CD4-positive, alpha-beta T cell (primary cell): Measurements from ENCODE around the gene TSTD1. TPM values are rescaled to one million over a fixed set of nuclear protein-coding genes. Genes with fewer than 3 reads are reported as not detected.

Source experiments
- ATAC-seq: fragments of 200-7000 bp; cut with Tn5 transposase; one replicate; pipeline ENCODE4 v1.10.0; 2022; ENCODE audit warnings: mild to moderate bottlenecking; ENCODE audit not compliant: poor library complexity
- CTCF ChIA-PET: fragments of 350-600 bp; sonication (Branson Sonifier 250); formaldehyde crosslinking; loops from one replicate; lab custom pipeline; 2021; ENCODE audit warnings: antibody characterized with exemption, inconsistent platforms; lab: Charles Lee
- POLR2A ChIA-PET: fragments of 350-600 bp; sonication (Branson Sonifier 250); formaldehyde crosslinking; loops from one replicate; lab custom pipeline; 2021; ENCODE audit warnings: antibody characterized with exemption, inconsistent platforms; lab: Charles Lee
- DNase-seq, 14 experiments: peaks; one replicate each; pipeline ENCODE4 v3.0.0-alpha.2; 2013 to 2020; ENCODE audit warnings: mixed read lengths in 2 of 14
- H3K27ac ChIP-seq, 2 donors: one replicate each; pipeline versions ENCODE4 v1.5.1 to v1.7.0; 2013; ENCODE audit warnings: low read length in 2 of 2, low read depth in 1 of 2, mild to moderate bottlenecking in 1 of 2
- H3K27me3 ChIP-seq, 2 experiments: 1 replicate in 1 of 2; 2 replicates in 1 of 2; pipeline versions ENCODE4 v1.6.1 to v1.7.0; 2013; ENCODE audit warnings: low read length in 2 of 2, control low read depth in 1 of 2, mild to moderate bottlenecking in 1 of 2, moderate library complexity in 1 of 2; ENCODE audit not compliant: insufficient read depth in 2 of 2, control insufficient read depth in 1 of 2
- H3K36me3 ChIP-seq: one replicate; pipeline ENCODE4 v1.6.1; 2013; ENCODE audit warnings: low read length, control low read depth; ENCODE audit not compliant: insufficient read depth
- H3K4me1 ChIP-seq: one replicate; pipeline ENCODE4 v1.6.1; 2013; ENCODE audit warnings: low read length, control low read depth; ENCODE audit not compliant: insufficient read depth
- H3K4me3 ChIP-seq: one replicate; pipeline ENCODE4 v1.5.1; 2013; ENCODE audit warnings: mild to moderate bottlenecking, low read length, moderate library complexity
- H3K9me3 ChIP-seq, 2 experiments: 1 replicate in 1 of 2; 2 replicates in 1 of 2; pipeline versions ENCODE4 v1.6.1 to v1.7.0; 2013; ENCODE audit warnings: low read length in 2 of 2, mild to moderate bottlenecking in 2 of 2, control low read depth in 1 of 2, moderate library complexity in 1 of 2; ENCODE audit not compliant: control insufficient read depth in 1 of 2, insufficient read depth in 1 of 2
- H3K27ac Mint-ChIP-seq: one replicate; pipeline ENCODE4 v1.8.0; 2020; ENCODE audit warnings: mixed read lengths
- H3K27me3 Mint-ChIP-seq: one replicate; pipeline ENCODE4 v1.8.0; 2021; ENCODE audit warnings: mixed read lengths
- H3K36me3 Mint-ChIP-seq: one replicate; pipeline ENCODE4 v1.8.0; 2021; ENCODE audit warnings: low read depth, mixed read lengths
- H3K4me1 Mint-ChIP-seq: one replicate; pipeline ENCODE4 v1.8.0; 2021; ENCODE audit warnings: low read depth, mixed read lengths
- H3K4me3 Mint-ChIP-seq: one replicate; pipeline ENCODE4 v1.8.0; 2020; ENCODE audit warnings: mild to moderate bottlenecking, mixed read lengths
- H3K9me3 Mint-ChIP-seq: one replicate; pipeline ENCODE4 v1.8.0; 2020; ENCODE audit warnings: mixed read lengths
- intact Hi-C, 2 experiments: fragments of 100-400 bp; cut with DNase I in 1 of 2; cut with micrococcal nuclease in 1 of 2; formaldehyde crosslinking; loops; one replicate each; pipeline versions ENCODE4 v1.15.1 to v1.9.0; 2023 to 2025; cut with DNase I, micrococcal nuclease
- total RNA-seq, 174 experiments: library from RNA in 2 of 174; stranded (reverse) in 2 of 174; gene quantifications; one replicate each; pipeline ENCODE4 v1.2.3 and lab custom pipeline; 2021 to 2026
- TF ChIP-seq, protein P1 (sequence below): fragments of 200-600 bp; IDR thresholded peaks from one replicate; pipeline ENCODE4 v1.8.0; 2022; ENCODE audit warnings: antibody characterized with exemption, mild to moderate bottlenecking

The TSTD1 gene
- total RNA-seq, 2 experiments from 2014 or later, result 38.0 to 40.3 TPM

DNA sequence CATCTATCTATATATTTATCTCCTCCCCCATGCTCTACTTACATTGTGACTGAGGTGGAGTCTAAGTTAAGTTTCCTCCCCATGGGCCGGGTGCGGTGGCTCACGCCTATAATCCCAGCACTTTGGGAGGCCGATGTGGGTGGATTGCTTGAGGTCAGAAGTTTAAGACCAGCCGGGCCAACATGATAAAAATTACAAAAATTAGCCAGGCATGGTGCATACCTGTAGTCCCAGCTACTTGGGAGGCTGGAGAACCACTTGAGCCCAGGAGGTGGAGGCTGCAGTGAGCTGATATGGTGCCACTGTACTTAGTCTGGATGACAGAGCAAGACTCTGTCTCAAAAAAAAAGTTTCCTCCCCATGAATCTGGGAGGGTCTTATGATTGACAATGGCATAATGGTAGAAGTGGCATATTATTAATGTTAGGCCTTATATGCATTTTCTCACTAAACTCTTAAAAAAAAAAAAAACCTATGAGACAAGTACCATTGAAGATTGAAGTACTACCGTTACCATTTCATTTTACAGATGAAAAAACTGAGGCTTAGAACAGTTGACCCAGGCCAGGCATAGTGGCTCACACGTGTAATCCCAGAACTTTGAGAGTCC lies 29.1 kb downstream of the TSTD1 start:
- H3K27ac Mint-ChIP-seq, result peak overlapping the region; percentile 20
- no peaks in the 10 kb centered on the region for H3K27me3 Mint-ChIP-seq

DNA sequence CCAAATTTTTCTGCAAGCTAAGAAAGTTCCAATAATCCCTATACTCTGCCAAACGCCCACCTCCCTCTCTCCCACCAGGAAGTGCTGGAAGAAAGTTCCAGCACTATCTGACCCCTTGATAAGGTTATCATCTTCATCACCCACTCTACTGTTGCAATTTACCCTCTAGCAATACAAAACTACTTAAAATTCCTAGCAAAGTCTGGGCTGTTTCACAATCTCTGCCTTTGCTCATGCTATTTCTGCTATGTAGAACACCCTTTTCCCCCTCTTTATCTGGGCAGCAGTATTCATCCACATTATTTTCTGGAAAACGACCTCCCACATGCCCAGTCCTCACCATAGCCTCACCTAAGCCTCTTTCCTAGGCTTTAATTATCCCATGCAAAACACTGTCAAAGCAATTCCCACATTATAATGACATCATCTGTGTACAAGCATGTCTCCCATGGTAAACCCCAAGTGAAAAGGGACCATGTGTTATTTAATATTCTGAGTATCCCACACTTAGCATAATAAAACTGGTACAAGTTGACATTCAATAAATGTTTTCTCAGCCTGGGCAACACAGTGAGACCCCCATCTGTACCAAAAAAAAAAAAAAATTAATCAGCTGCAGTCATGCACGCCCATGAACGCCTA lies 29.8 kb downstream of the TSTD1 start:
- Histone ChIP-seq H3K36me3 (no peaks in the 10 kb centered on the region), H3K27me3 (no peaks in the 10 kb centered on the region), H3K27ac (no peak overlapping the region), H3K4me1 (peaks cover 29% of the 10 kb centered on the region), H3K4me3 (no peak overlapping the region), H3K9me3 (no peaks in the 10 kb centered on the region)
- Mint-ChIP-seq H3K4me3 (no peak overlapping the region), H3K4me1 (peaks cover 27% of the 10 kb centered on the region), H3K27ac (peak overlapping the region; percentile 24), H3K9me3 (no peaks in the 10 kb centered on the region), H3K27me3 (no peaks in the 10 kb centered on the region), H3K36me3 (peaks cover 6% of the 10 kb centered on the region)
- TF ChIP-seq, protein P1, sequence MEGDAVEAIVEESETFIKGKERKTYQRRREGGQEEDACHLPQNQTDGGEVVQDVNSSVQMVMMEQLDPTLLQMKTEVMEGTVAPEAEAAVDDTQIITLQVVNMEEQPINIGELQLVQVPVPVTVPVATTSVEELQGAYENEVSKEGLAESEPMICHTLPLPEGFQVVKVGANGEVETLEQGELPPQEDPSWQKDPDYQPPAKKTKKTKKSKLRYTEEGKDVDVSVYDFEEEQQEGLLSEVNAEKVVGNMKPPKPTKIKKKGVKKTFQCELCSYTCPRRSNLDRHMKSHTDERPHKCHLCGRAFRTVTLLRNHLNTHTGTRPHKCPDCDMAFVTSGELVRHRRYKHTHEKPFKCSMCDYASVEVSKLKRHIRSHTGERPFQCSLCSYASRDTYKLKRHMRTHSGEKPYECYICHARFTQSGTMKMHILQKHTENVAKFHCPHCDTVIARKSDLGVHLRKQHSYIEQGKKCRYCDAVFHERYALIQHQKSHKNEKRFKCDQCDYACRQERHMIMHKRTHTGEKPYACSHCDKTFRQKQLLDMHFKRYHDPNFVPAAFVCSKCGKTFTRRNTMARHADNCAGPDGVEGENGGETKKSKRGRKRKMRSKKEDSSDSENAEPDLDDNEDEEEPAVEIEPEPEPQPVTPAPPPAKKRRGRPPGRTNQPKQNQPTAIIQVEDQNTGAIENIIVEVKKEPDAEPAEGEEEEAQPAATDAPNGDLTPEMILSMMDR, result no peak
- intact Hi-C loops, result no loop called here
- ChIA-PET POLR2A (no interaction called here), CTCF (interaction anchor here (0.8 to 1.0 kb wide), 2 partner anchors 12 to 241 kb away, joined by 3 read pairs; no protein-coding TSS in a partner anchor)
- no peak for DNase-seq
- ATAC-seq, result no peak

More for the DNA sequence above, 29.1 kb downstream of the TSTD1 start:
- no peak overlapping the region for H3K4me3 ChIP-seq
- TF ChIP-seq, protein P1, result no peak
- no peaks in the 10 kb centered on the region for H3K9me3 ChIP-seq
- intact Hi-C loops, result no loop called here
- no peaks in the 10 kb centered on the region for H3K36me3 ChIP-seq
- ChIA-PET POLR2A (interaction anchor here (1.2 kb wide), 1 partner anchor 18 kb away, joined by 6 read pairs; no protein-coding TSS in a partner anchor), CTCF (interaction anchor here (1.3 kb wide), 1 partner anchor 12 kb away, joined by 3 read pairs; no protein-coding TSS in a partner anchor)
- peaks cover 35% of the 10 kb centered on the region for H3K4me1 ChIP-seq
- no peak overlapping the region for H3K27ac ChIP-seq
- no peaks in the 10 kb centered on the region for H3K27me3 ChIP-seq
- DNase-seq (no peak), ATAC-seq (no peak)
- Mint-ChIP-seq H3K36me3 (peaks cover 6% of the 10 kb centered on the region), H3K4me1 (peaks cover 31% of the 10 kb centered on the region), H3K9me3 (no peaks in the 10 kb centered on the region), H3K4me3 (no peak overlapping the region)

DNA sequence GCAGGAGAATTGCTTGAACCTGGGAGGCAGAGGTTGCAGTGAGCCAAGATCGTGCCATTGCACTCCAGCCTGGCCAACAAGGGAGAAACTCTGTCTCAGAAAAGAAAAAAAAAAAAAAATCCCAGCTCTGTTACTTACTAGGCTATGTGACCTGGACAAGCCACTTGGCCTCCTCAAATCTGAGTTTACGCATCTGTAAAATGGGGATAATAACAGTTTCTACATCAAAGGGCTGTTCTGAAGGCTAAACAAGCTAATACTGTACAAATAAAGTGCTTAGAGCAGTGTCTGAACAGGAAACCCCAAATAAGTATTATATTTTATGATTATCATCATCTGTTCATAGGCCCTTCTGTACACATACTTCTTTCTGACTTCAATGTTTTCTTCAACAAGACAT lies 31.4 kb downstream of the TSTD1 start:
- DNase-seq, result no peak
- H3K27ac ChIP-seq, result no peak overlapping the region
- TF ChIP-seq, protein P1, result no peak
- H3K4me3 ChIP-seq, result no peak overlapping the region
- H3K9me3 ChIP-seq, result no peaks in the 10 kb centered on the region
- POLR2A ChIA-PET, result interaction anchor here (1.3 kb wide), 1 partner anchor 12 kb away, joined by 4 read pairs; no protein-coding TSS in a partner anchor
- peaks cover 13% of the 10 kb centered on the region for H3K4me1 ChIP-seq
- Mint-ChIP-seq H3K4me1 (peaks cover 16% of the 10 kb centered on the region), H3K27me3 (no peaks in the 10 kb centered on the region), H3K9me3 (no peaks in the 10 kb centered on the region), H3K27ac (no peak overlapping the region), H3K36me3 (peaks cover 6% of the 10 kb centered on the region), H3K4me3 (no peak overlapping the region)
- ATAC-seq, result no peak
- CTCF ChIA-PET, result no interaction called here
- no peaks in the 10 kb centered on the region for H3K27me3 ChIP-seq
- intact Hi-C loops, result no loop called here
- no peaks in the 10 kb centered on the region for H3K36me3 ChIP-seq
